GM12878 (cell line): Measurements from ENCODE around the gene ITPR3.

Source experiments
- ATF3 ChIP-seq: IDR thresholded peaks from 2 replicates; pipeline ENCODE4 v1.6.1; 2011; ENCODE audit warnings: low read depth, mild to moderate bottlenecking, low read length, moderate library complexity, borderline replicate concordance; ENCODE audit errors: extremely low read depth
- CHD1 ChIP-seq: IDR thresholded peaks from 2 replicates; pipeline ENCODE4 v1.6.1; 2012; ENCODE audit warnings: low read depth, low read length, improper control_type of control experiment
- CHD2 ChIP-seq: IDR thresholded peaks from 2 replicates; pipeline ENCODE4 v1.6.1; 2011; ENCODE audit warnings: low read depth, low read length, improper control_type of control experiment, borderline replicate concordance
- CREM ChIP-seq: IDR thresholded peaks from 2 replicates; pipeline ENCODE4 v1.6.1; 2014; ENCODE audit warnings: antibody characterized with exemption, low read depth
- CTCF ChIP-seq, 3 experiments: IDR thresholded peaks in 2 of 3; conservative IDR thresholded peaks in 1 of 3; 2 replicates each; pipeline ENCODE4 v1.5.1; 2011; ENCODE audit warnings: low read depth in 3 of 3, low read length in 3 of 3, mild to moderate bottlenecking in 3 of 3, control low read depth in 2 of 3, moderate library complexity in 2 of 3, inconsistent platforms in 1 of 3, mixed read lengths in 1 of 3; ENCODE audit not compliant: control insufficient read depth in 2 of 3, insufficient read depth in 1 of 3; ENCODE audit errors: extremely low read depth in 1 of 3
- JUNB ChIP-seq: IDR thresholded peaks from 2 replicates; pipeline ENCODE4 v1.6.1; 2016; ENCODE audit warnings: antibody characterized with exemption, mild to moderate bottlenecking
- MXI1 ChIP-seq: fragments of 150-350 bp; IDR thresholded peaks from 2 replicates; pipeline ENCODE4 v1.6.1; 2011; ENCODE audit warnings: low read depth, mild to moderate bottlenecking, inconsistent platforms, low read length, improper control_type of control experiment
- NFIC ChIP-seq: IDR thresholded peaks from 2 replicates; pipeline ENCODE4 v1.6.1; 2012; ENCODE audit warnings: low read depth, mild to moderate bottlenecking, inconsistent platforms, low read length, moderate library complexity
- NR2C2 ChIP-seq: IDR thresholded peaks from 2 replicates; pipeline ENCODE4 v1.6.1; 2011; ENCODE audit warnings: borderline replicate concordance, low read depth; ENCODE audit not compliant: control insufficient read depth, insufficient read length
- POLR2AphosphoS5 ChIP-seq: IDR thresholded peaks from 2 replicates; pipeline ENCODE4 v1.6.1; 2011; ENCODE audit warnings: mild to moderate bottlenecking, low read length, inconsistent platforms
- TAF1 ChIP-seq: IDR thresholded peaks from 2 replicates; pipeline ENCODE4 v1.6.1; 2011; ENCODE audit warnings: mild to moderate bottlenecking, low read depth, low read length, borderline replicate concordance
- ZBTB4 ChIP-seq: fragments of 450-650 bp; formaldehyde crosslinking; IDR thresholded peaks from 2 replicates; pipeline ENCODE4 v1.4.0; 2022; ENCODE audit warnings: mild to moderate bottlenecking, moderate library complexity

GRCh38 chr6:33639559-33639958 lies 18.4 kb downstream of the ITPR3 start:
- TF ChIP-seq CTCF (IDR thresholded peaks at IDR 0.05 in 2 of 3, conservative IDR thresholded peaks at IDR 0.05 in 1 of 3; ENCODE audit: control insufficient read depth in 2 of 3, extremely low read depth in 1 of 3, insufficient read depth in 1 of 3, low read depth in 3 of 3, low read length in 3 of 3) (no peak), JUNB (no peak), CREM (no peak), CHD2 (no peak), MXI1 (no peak), NFIC (no peak), ZBTB4 (CRISPR knock-in tag) (no peak), POLR2AphosphoS5 (no peak), NR2C2 (no peak), CHD1 (no peak), ATF3 (no peak), TAF1 (no peak)
